T1000 (cell line): ENCODE results near the gene ZSCAN25.
"Not testable (repeated sequence)": the region's sequence is repeated elsewhere in the genome, so short reads cannot be mapped to it uniquely, and the experiment has no call there.

Experiments used
- DNase-seq: peaks from one replicate; lab custom pipeline; 2025; ENCODE audit warnings: mixed read lengths; lab: John Stamatoyannopoulos, UW

Gene ZSCAN25

GRCh38 chr7:99616359-99617191 lies at the start of gene ZSCAN25:
Gene ZSCAN25, plus strand, starts transcription at chr7:99616946. Its CDS starts 2,661 bp downstream, at chr7:99619607.
- DNase-seq, result peak; percentile 67

- DNase-seq, result not testable (repeated sequence)
These were observed 48.0 kb upstream of the ZSCAN25 start for GRCh38 chr7:99568770-99569169.

GRCh38 chr7:99571768-99572167 lies 45.0 kb upstream of the ZSCAN25 start:
- DNase-seq, result no peak

GRCh38 chr7:99573257-99573656 lies 43.5 kb upstream of the ZSCAN25 start:
- DNase-seq, result no peak

- DNase-seq, result no peak
These were observed 40.5 kb upstream of the ZSCAN25 start for GRCh38 chr7:99576251-99576650.

GRCh38 chr7:99579281-99579955 lies 37.3 kb upstream of the ZSCAN25 start:
- DNase-seq, result no peak

GRCh38 chr7:99579956-99580777 lies 36.6 kb upstream of the ZSCAN25 start:
- DNase-seq, result no peak

GRCh38 chr7:99580778-99581332 lies 35.9 kb upstream of the ZSCAN25 start:
- DNase-seq, result not testable (repeated sequence)

- no peak for DNase-seq
These were observed 27.9 kb upstream of the ZSCAN25 start for GRCh38 chr7:99588868-99589267.

GRCh38 chr7:99594948-99595745 lies 21.6 kb upstream of the ZSCAN25 start:
- DNase-seq, result no peak

- DNase-seq, result no peak
These were observed 20.3 kb upstream of the ZSCAN25 start for GRCh38 chr7:99596408-99596955.

GRCh38 chr7:99597762-99598501 lies 18.8 kb upstream of the ZSCAN25 start, which contains the start of gene TMEM225B:
Gene TMEM225B, plus strand, starts transcription at chr7:99598267. Its CDS starts 6,122 bp downstream, at chr7:99604389.
- DNase-seq, result no peak

GRCh38 chr7:99599836-99600235 lies 16.9 kb upstream of the ZSCAN25 start:
- DNase-seq, result no peak

GRCh38 chr7:99601656-99602310 lies 15.0 kb upstream of the ZSCAN25 start:
- no peak for DNase-seq

GRCh38 chr7:99605527-99605926 lies 11.2 kb upstream of the ZSCAN25 start:
- DNase-seq, result no peak

- DNase-seq, result no peak
These were observed 10.2 kb upstream of the ZSCAN25 start for GRCh38 chr7:99606531-99606930.

- DNase-seq, result no peak
These were observed 9.2 kb upstream of the ZSCAN25 start for GRCh38 chr7:99607548-99607947.

- no peak for DNase-seq
These were observed 2.3 kb upstream of the ZSCAN25 start for GRCh38 chr7:99614495-99614894.

GRCh38 chr7:99615989-99616358 lies 772 bp upstream of the ZSCAN25 start:
- no peak for DNase-seq
